GM21423 (cell line): ENCODE results near the gene ATP10A.

Experiments used
- ATAC-seq: cut with Tn5 transposase; IDR thresholded peaks from one replicate; pipeline ENCODE4 v1.9.1; 2021; ENCODE audit warnings: mild to moderate bottlenecking, moderate library complexity; ENCODE audit not compliant: unreplicated experiment

ATP10A gene

GRCh38 chr15:25727116-25727515 is 136.0 kb downstream of the ATP10A start:
- ATAC-seq, result no peak

GRCh38 chr15:25725758-25726157 is 137.4 kb downstream of the ATP10A start:
- ATAC-seq, result no peak

DNA sequence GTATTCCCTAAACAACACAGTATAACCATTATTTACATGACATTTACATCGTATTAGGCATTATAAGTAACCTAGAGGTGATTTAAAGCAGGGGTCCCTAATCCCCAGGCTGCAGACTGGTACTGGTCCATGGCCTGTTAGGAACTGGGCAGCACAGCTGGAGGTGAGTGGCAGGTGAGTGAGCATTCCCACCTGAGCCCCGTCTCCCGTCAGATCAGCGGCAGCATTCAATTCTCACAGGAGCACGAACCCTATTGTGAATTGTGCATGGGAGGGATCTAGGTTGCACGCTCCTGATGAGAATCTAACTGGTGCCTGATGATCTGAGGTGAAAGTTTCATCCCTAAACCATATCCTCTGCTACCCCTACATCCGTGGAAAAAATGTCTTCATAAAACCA is 138.2 kb downstream of the ATP10A start:
- no peak for ATAC-seq

GRCh38 chr15:25721605-25721955 is 141.5 kb downstream of the ATP10A start:
- no peak for ATAC-seq

DNA sequence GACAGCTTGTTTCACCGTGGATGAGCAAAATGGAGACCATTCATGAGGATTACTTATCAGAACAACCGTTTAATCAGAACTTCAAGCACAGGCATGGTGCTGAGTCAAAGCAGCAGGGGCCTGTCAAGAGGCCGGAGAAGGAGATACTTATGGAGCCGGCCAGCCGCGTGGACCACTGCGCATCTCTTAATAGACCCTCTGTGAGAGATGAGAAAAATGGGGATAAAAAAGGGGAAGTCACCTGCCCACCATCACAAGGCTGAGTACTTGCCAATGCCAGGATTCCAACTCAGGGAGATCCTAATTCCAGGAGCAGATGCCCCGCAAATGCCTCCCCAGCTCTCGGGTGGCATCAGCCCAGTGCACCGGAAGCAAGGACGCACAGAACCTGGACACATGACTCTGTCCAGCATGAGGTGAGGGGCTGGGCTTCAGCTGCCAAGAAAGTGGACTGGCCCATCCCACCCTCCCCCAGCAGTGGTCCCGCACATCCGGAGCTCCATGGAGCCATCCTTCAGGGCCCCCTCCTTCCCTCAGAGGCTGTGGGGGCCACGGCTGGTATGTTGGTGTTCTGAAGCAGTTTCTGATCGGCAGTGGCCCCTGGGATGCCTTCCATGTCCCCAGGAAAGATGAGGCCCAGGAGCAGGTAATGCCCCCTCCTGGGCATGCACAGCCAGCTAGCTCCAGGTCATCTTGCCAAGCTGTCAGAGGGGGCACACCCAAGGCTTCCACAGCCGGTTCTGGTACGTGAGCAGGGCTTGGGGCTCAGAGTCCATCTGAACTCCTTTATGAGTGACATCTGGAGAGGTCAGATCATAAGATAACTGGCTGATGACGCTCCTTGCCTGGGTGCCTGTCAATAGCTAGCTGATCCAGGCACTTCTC is 143.8 kb downstream of the ATP10A start:
- ATAC-seq, result no peak

DNA sequence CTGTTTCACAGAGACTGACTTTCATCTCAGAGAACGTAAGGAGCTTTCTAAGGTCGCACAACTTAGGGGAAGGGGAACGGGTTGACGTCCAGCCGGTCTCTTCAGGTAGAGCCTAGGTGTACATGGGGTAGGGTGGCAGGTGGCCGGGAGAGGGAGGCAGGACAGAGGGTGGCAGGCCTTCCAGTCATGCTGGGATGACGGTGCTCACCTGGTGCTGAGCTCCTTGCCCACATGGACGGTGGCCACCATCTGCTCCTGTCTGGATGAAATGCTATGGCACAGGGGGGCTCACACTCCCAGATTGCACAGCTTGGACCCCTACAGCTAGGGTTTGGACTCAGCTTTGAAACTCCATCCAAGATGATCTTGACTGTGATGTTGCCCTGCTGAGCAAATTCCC is 144.5 kb downstream of the ATP10A start:
- ATAC-seq, result no peak

- ATAC-seq, result no peak
Observed at GRCh38 chr15:25718169-25718536, 145.0 kb downstream of the ATP10A start.

GRCh38 chr15:25717457-25718168 is 145.5 kb downstream of the ATP10A start:
- peak; percentile 49 for ATAC-seq

DNA sequence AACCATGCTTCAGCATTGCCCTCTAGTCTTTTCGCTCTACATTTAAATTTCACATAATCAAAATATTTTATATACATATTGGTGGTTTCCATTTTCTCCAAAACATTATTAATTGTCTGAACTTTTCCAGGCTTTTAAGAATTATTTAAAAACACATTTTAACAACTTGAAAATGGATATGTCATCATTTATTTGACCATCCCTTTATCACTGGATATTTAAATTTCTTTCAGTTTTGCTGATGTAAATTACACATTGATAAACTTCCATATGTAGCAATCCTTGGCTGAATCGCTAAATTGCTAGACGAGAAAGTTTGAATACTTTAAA is 146.0 kb downstream of the ATP10A start:
- no peak for ATAC-seq

GRCh38 chr15:25716414-25717126 is 146.6 kb downstream of the ATP10A start:
- ATAC-seq, result no peak

DNA sequence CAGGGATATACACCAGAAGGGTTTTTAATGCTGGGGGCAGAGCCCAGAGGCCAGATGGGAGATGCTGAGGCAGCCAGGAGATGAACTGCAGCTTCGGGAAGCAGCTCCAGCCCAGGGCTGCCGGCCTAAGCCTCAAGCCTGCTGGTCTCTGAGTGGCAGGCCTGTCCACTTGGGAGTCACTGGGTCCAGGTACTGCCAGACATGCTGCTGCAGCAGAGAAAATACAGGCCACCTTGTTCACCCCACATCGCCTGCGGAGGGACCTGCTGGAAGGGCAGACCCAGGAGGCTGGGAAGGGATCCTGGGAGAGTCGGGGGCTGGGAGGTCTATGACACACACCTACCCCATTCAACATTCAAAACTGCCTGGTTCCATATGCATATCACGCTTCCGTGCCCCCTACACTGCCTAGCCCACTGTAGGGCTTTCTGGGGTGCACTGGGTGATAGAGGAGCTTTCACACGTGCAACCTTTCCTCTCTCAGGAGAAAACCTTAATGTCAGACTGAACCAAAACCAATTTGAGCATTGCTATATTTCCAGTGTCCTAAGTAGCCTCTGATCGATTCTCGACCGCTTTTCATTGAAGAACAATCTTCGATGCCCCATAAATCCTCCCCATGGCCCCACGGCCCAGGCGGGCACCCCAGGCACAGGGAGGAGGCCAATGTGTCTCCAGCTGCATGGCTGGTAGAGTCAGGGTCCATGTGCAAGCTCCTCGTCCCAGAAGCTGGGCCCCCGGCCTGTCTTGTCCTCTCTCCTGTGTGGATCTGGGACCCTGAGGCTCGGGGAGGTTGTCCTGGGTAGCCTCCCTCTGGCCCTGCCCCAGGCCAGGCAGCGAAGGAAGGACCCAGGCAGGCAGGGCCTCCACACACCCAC is 147.4 kb downstream of the ATP10A start:
- ATAC-seq, result no peak

- no peak for ATAC-seq
Observed at GRCh38 chr15:25714538-25714840, 148.6 kb downstream of the ATP10A start.

GRCh38 chr15:25713736-25714537 is 149.2 kb downstream of the ATP10A start:
- ATAC-seq, result no peak

GRCh38 chr15:25712961-25713355 is 150.2 kb downstream of the ATP10A start:
- ATAC-seq, result no peak

GRCh38 chr15:25712192-25712960 is 150.8 kb downstream of the ATP10A start:
- ATAC-seq, result no peak

DNA sequence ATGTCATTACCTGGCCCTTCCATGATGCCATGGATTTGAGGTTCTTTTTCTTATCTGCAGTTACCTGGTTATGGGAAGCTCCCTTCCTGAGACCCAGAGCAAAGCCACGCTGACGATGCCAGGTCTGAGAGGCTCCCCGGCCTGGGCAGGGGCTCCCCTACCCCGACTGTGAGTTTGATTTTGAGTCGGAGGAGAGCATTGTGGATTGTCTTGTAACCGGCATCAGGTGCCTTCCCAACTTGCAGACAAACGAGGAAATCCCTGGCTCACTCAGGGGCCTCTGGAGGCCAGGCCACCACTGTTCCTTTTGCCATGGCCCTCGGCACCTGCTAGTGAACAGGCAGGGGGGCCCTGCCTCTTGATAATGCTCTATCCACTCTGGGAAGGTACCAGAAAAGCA is 151.4 kb downstream of the ATP10A start:
- ATAC-seq, result no peak

DNA sequence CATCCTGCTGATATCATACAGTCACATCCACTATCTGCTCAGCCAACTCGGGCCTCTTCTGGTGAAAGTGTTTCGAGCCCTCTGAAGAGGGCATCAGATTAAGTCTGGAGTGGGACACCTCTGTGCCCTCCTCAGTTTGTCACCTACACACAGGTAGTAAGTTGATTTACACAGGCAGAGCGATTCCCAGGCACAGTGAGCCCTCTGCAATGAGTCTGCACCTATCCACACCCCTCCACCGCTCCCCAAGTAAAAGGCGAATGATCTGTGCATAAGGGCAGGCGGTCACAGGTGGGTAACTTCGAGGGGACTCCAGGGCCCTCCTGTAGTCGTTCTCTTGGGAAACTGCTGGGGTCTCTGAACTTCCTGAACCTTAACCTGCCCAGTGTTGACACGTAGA is 152.0 kb downstream of the ATP10A start:
- ATAC-seq, result no peak

DNA sequence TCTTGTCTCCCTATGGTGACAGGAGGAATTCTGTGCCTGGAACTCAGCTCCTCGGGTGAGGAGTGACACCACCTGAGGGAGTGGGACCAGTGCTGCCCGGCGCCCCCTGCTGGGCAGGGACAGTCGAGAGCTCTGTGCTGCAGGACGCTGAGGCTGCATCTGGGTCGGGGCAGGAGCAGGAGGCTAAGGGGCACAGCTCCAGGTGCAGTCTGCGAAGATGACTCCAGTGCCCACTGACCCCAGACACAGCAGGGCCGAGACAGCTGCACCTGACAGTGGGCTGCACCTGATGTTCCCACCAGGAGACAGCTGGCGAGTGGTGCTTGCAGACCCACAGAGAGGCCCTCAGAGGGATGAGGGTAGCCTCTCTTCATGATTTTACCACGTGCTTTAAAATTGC is 152.9 kb downstream of the ATP10A start:
- no peak for ATAC-seq

GRCh38 chr15:25709437-25710159 is 153.5 kb downstream of the ATP10A start:
- no peak for ATAC-seq
